RKO (cell line): ENCODE measurements around the gene DFFA.
"Not testable (repeated sequence)": the region's sequence is repeated elsewhere in the genome, so short reads cannot be mapped to it uniquely, and the experiment has no call there.

Experiments
- DNase-seq: peaks from one replicate; pipeline ENCODE4 v3.0.0-alpha.2; 2016; ENCODE audit warnings: low spot score

DFFA gene

DNA sequence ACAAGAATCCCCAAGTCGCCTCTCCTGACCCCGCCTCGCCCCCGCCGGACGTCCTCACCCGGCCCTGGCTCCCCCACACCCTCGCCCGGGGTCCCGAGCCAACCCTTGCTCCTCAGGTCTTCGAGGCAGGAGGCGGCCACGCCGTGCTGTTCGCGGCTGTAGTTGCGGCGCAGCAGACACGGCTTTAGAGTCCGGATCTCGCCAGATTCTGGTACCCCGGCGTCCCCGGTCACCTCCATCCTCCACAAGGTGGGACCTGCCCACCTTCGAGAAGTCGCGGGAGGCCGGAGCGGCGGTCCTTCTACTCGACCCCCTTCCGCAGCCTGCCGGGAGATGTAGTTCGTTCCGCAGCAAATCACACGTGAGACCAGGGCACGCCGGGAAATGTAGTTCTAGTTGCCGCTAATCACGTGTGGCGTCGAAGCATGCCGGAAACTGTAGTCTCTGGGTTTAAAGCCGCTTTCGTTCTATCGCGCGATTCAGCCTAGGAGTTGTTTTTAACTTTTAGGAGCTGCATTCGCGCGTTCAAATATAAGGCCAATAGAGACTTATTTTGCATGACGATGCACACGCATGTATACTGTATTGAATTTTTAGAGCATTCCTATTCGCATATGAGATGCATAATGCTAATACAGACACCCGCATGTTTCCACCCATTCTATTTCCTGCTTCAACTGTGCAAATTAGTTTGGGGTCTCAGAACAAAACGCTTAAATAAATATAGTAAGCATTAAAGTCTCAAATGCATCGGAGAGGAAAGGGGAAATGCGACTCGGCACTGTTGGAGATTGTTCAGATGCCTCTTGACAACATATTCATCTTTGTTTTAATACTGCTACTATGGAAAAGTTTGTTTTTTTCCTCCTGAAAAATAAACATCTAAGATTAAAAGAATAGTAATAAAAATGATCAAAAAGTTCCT is at the start of gene DFFA:
DFFA (minus strand) TSS at position 310 of the 925 bp plus-strand sequence; CDS start at position 239, 71 bp downstream.
- peak; percentile 98 for DNase-seq

DNA sequence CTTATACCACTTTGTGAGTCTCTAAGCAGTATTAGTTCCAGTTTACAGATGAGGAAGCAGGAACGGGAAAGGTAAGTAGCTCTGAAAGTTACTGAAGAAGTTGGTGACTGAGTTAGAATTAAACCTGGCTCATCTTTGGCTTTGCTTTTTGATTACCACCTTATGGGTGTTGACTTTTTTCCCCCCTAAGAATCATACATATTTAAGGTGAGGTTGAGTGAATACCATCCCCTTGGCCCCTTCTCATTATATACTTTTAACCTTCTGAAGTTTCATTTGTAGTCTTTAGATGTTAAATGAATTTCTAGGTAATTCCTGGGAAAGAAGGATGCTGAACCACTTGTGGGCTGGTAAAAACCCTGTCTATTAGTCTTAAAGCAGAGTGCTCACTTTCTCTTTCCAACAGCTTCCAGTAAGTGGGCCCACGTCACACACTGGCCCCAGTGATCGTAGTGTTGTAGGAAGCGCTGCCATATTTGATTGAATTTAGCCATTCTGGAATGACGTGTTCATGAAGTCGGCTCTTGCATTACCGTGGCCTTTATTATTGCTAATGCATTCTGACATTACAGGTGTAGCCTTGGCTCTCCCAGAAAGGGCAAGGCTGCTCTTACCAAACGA is 49.3 kb upstream of the DFFA start:
- DNase-seq: no peak

DNA sequence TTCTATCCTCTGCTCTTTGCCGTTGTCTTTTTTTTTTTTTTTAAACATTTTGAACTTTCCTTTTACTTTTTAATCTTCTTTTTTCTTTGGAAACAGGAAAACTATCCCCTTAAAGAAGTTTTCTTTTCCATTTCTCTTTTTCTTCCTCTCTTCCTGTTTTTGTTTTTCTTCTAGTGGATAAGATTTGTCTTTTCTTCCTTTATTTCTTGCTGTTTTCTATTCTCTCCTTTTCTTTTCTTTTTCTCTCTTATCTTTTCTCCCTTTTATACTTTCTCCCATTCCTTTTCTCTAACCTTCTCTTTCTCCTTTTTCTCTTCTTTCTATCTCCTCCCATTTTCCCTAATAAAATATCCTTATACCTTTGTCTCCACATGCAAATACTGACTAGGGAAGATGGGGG is 48.6 kb upstream of the DFFA start:
- DNase-seq: no peak

DNA sequence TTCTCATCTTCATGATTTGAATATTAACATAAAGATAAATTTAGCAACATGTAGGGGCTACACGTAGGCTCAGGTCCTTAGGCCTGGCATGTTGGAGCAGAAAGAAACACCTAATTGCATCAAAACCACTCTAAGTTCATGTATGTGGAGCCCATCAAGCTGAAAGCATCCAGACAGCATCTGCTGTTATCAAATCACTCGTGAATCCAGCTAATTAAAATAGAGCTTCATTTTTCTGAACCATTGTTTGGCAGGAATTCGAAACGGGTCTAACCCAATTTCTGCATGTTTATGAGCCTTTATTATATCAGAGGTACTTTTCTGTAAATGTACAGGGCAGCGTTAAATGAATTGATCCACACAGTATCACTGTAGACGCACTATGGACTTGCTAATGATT is 48.2 kb upstream of the DFFA start:
- no peak for DNase-seq

GRCh38 chr1:10519016-10519417 is 46.7 kb upstream of the DFFA start:
- no peak for DNase-seq

- no peak for DNase-seq
These were observed 45.3 kb upstream of the DFFA start for GRCh38 chr1:10517677-10517982.

DNA sequence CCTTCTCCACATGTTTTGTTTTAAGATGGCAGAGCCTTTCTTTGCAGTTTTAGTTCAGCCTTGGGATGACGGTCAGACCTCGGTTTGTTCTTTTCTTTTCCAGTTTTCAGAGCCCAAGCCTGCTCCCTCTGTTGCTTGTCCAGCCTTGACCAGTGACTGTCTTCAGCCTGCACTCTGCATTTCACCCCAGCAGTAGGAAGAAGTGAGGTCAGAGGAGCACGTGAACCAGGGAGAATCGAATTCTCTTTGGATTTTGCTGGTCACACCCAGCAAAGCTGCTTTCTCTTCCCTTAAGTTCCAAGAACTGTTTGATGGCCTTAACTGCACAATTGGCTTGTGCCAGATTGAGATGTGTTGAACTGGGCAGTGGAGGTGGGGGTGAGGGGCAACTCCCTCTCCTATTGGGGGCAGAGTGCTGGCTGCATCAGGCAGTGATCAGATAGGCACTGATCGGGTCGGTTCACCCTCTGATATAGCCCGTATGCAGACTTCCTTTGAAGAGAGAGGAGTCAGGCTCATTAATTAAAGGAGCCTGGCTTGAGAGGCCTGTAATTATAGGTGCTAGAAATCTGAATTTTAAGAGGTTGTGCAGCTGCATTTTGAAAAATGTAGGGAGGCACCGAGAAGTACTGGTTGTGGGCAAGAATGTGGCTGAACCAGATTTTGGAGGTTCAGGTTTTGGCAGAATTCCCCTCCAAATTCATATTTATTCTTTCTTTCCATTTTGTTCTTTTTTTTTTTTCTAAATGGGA is 44.8 kb upstream of the DFFA start:
- no peak for DNase-seq

DNA sequence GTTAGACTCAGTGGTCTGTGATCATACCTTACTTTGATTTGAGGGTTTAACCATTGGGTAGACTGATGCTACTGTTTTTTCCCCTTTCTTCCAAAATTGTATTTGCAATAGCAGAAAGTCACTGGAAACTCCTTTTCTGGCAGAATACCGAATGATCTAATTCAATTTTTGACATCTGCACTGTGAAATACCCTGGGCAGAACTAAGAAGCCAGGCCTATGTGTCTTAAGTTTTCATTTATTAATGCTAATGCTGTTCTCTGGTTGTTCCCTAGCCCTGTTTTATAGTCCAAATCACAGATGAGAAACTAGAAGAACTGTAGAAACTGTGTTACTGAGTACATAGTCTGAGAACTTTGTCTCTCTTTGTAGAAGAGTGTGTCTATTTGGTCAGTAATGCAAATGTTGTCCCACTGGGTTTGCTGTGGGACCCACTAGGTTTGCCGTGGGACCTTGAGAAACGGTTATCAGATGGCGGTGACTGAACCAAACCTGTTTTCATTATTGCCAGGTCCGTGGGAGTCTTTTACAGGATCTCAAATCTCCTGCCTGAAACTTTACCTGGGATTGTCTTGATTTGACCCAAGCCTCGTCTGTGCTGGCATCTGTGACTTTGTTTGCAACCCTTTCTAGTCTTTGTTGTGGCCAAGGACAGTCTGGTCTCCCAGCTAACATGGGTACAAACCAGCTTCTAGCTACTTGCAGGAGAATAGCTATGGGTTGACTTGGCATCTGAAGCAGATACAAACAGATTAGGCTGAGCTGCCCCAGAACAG is 43.8 kb upstream of the DFFA start:
- DNase-seq: no peak

DNA sequence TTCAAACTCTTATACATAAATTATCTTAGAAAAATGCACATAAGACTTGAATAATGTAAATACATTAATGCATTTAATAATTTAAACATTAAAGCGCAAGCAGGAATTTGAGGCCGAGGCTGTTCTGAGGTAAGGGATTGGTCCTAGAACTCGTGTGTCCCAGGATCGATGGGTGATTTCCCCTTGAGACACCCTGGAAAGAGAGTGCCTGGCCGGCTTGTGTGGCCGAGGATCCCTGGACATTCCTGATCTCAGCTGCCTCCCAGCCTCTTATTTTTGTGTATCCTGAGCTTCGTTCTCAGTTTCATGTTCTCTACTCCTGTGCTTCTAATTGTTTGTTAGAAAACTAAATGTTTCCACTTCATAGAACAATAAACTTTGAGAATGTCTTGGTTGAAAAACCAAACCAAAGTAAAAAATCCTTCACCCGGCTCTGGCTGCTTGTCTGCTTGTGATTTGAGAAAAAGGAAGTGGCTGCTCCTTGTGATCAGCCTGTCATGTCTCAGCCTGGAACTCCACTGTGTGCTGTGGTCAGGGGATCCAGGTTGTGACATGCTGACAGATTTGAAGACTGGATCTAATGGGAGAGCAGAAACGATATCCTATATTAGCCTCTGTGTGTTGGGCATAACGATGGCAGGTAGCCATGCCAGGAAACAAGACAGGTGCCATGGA is 43.1 kb upstream of the DFFA start:
- DNase-seq: no peak

DNA sequence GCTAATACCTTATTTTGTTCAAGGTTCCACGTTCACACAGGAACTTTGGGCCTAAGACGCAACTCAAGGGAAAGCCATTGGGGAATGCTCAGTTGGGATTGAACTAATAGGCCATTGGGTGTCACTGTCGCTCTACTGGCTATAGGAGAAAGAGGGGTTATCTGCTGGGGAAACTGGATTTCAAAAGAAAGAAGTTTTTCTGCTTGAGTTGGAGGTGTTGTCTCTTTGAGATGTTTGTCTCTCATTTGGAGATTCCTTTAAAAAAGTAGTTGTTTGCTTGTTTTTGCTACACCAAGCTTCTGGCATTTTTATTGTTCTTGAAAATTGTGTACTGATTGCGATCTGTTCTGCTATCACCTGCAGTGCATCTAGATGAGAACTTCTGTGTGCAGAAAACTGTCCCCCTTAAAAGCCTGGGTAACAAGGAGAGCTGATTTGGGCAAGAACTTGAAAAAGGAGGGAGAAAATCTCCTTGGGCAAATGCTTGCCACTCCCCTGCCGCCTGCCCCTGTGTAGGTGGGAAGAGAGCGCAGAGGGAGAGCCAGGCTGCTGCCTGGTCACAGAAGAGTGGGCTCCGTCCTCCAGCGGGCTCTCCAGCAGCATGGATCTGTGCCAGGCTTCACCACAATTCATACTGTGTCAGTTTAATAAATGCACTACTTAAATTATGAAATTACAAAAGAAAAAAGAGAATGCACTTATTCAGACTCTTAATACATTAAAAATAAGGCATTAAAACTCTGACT is 42.3 kb upstream of the DFFA start:
- DNase-seq: peak; percentile 20

DNA sequence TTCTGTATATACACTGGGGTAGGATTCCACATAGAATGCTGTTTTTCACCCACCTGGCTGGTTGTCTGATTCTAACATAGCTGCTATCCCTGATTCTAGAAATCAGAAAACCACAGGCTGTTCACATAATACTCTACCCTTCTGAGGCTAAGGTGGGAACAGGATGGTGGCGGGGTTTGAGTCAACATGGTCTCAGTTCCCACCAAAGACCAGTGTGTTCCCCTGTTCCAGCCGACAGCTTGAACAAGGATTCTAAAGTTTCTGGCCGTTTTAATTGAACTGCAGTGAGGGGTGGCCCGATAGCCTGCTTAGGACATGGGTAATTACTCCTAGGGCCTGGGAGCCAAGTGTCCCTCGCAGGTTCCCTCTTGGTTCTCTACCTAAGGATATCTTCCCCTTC is 40.9 kb upstream of the DFFA start:
- DNase-seq: no peak

DNA sequence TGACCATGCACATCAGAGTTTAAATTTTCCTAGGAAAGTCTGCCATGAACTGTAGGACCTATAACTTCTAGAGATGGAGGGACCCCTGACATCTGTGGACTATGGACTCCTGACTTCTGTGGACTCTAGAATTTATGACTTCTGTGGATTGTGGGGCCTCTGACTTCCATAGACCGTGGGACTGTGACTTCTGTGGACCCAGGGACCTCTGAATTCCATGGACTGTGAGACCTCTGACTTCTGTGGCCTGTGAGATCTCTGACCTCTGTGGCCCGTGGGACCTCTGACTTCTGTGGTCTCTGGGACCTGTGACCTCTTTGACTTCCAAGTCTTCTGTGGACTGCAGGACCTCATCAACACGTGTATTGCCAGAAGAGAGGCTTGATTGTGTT is 39.2 kb upstream of the DFFA start:
- no peak for DNase-seq

DNA sequence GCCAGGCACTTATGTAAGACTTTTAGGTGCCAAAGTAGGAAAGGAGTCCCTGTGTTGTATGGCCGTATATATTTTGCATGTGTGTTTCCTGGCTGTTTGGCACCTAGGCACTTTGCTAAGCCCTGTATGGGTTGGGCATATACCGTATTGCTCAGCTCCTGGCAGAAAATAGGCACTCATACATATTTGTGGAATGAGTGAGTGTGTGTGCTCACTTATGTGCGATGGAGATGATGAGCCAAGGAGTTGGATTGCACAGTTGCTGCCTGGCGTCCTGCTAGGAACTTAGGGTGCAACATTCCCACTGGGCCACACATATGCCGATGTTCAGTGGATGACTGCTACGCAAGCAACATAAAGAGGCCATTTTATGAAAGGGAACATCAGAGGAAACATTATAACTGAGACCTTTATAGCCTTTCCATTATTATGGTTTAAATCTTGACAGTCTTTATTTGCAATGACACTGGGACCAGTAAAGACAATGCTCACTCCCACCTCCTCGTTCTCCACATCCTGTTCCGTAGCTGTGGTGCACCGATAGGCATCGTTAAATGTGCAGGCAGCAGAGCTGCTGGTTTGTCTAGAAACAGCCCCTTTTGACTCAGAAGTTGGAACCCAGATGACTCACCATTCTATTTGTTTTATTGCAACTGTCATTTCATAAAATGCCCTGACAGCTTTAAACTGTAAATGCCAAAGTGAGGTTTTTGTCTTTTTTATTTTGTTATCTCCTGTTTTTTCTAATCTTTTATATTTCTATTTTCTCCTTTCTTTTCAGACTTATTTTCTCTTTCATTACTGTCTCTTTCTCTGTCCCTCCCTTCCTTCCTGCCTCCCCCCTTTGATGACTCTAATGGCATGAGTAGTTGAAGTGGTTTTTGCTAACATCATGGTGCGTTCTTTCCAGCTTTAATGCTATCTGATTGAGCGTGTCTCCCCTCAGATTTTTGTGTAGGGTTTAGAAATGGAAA is 38.5 kb upstream of the DFFA start:
- peak; percentile 94 for DNase-seq

- DNase-seq: no peak
These were observed 37.6 kb upstream of the DFFA start for GRCh38 chr1:10509809-10510509.

GRCh38 chr1:10508511-10508951 is 36.2 kb upstream of the DFFA start:
- no peak for DNase-seq

DNA sequence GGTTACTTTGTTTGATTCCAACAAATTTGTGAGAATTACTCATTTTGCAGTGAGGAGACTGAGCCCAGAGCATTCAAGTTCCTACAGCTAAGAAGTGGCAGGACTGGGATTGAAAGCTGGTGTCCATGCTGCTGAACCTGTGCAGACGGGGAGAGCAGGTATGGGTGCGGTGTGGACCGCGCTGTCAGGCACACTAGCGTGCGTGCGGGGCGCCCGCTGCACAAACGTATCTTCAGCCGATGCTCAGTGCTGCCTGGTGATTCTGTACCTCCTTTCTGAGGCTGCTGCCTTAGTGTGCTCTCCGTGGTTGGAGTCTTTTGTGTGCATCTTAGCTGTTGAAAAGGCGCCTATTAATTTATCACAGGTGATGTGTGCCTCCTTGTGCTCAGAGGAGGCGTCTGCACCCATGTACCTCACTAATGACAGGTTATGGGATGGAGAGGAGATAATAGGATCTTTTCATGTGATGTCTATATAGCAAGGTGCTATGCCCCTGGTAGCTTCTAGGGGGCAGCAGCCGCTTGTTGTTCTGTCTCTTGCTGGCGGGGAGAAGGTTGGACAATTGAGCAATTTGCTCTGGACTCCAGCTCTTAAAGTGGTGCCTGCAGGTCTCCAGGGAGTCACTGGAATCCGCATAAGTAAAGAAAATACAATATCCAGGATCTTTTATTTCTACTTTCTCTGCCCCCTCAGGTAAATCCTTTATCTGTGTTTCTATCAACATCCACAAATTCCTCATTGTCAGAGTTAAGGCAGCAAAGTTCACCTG is 35.0 kb upstream of the DFFA start:
- DNase-seq: peak; percentile 85

DNA sequence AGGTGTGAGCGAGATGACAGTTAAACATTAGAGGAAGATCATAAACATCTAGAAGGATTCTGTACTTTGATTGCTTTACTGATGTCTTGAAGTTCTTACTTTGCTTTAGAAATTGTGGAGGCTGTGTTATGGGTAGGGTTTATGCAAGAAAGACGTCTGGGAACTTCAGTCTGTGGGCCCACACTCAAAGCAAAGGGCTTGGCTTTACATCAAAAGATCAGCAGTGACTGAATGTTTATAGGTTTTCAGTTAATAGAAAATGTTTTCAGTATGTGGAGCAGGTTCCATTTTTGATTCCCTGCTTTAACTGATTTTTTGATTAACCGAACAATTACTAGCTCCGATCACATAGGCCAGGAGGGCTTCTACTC is 34.3 kb upstream of the DFFA start:
- DNase-seq: no peak

DNA sequence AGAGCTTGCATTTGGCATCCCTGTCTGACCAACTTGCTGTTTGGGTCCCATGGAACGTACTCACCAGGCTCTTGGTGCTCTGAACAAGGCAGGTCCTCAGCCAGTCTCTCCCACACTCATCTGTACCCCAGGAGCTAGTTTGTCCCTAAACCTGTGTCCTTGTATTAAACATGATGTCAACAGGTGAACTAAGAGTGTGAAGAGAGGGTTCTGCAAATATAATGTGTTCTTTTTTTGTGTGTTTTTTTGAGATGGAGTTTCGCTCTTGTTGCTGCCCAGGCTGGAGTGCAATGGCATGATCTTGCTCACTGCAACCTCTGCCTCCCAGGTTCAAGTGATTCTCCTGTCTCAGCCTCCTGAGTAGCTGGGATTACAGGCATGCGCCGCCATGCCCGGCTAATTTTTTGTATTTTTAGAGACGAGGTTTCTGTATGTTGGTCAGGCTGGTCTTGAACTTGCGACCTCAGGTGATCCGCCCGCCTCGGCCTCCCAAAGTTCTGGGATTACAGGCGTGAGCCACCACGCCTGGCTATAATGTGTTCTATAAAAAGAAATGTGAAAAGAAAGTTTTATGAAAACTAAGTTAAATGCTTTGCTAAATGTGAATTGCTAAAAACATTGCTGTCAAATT is 33.8 kb upstream of the DFFA start:
- not testable (repeated sequence) for DNase-seq
